Endometrial microvascular endothelial cells (primary cell): Measurements from ENCODE around the gene SEC31A. TPM values are rescaled to one million over a fixed set of nuclear protein-coding genes. Genes with fewer than 3 reads are reported as not detected.
"Not testable (repeated sequence)": the region's sequence is repeated elsewhere in the genome, so short reads cannot be mapped to it uniquely, and the experiment has no call there.

ENCODE experiments used
- in situ Hi-C: cut with HindIII; loops from 2 replicates; pipeline ENCODE4 v1.10.0; 2017; ENCODE audit warnings: low sequenced_read_pairs, low pct_unique_long_range_greater_than_20kb; ENCODE audit errors: inconsistent ontology term
- total RNA-seq: library from RNA; depleted of rRNA; stranded (reverse); fragments of >200 nt; gene quantifications from one replicate; pipeline ENCODE4 v1.2.3, GENCODE V29; 2015; ENCODE audit errors: inconsistent ontology term

SEC31A gene
- 211 TPM for total RNA-seq

- in situ Hi-C loops, result no loop called here
Measured at GRCh38 chr4:82890901-82891706, at the start of gene SEC31A. Gene SEC31A (minus strand): TSS chr4:82891153. CDS start chr4:82881936, 9,217 bp downstream.

GRCh38 chr4:82939414-82939813 lies 48.5 kb upstream of the SEC31A start:
- in situ Hi-C loops, result no loop called here

GRCh38 chr4:82934441-82934840 lies 43.5 kb upstream of the SEC31A start:
- in situ Hi-C loops, result no loop called here

- in situ Hi-C loops, result no loop called here
Measured at GRCh38 chr4:82930848-82931755, 40.1 kb upstream of the SEC31A start.

GRCh38 chr4:82921795-82922194 lies 30.8 kb upstream of the SEC31A start:
- in situ Hi-C loops, result no loop called here

GRCh38 chr4:82919386-82919785 lies 28.4 kb upstream of the SEC31A start:
- in situ Hi-C loops, result no loop called here

GRCh38 chr4:82918091-82918490 lies 27.1 kb upstream of the SEC31A start:
- in situ Hi-C loops, result no loop called here

- in situ Hi-C loops, result not testable (repeated sequence)
Measured at GRCh38 chr4:82913968-82914367, 23.0 kb upstream of the SEC31A start.

GRCh38 chr4:82913305-82913704 lies 22.4 kb upstream of the SEC31A start:
- in situ Hi-C loops, result no loop called here

- in situ Hi-C loops, result no loop called here
Measured at GRCh38 chr4:82909326-82909725, 18.4 kb upstream of the SEC31A start.

- in situ Hi-C loops, result no loop called here
Measured at GRCh38 chr4:82906469-82906868, 15.5 kb upstream of the SEC31A start.

- in situ Hi-C loops, result no loop called here
Measured at GRCh38 chr4:82905205-82905604, 14.3 kb upstream of the SEC31A start.

- in situ Hi-C loops, result no loop called here
Measured at GRCh38 chr4:82903737-82904136, 12.8 kb upstream of the SEC31A start.

GRCh38 chr4:82901183-82901718 lies 10.3 kb upstream of the SEC31A start:
- in situ Hi-C loops, result no loop called here

- in situ Hi-C loops, result no loop called here
Measured at GRCh38 chr4:82900411-82901182, 9.6 kb upstream of the SEC31A start, which contains the start of gene THAP9. Gene THAP9 (plus strand): TSS chr4:82900735. CDS start chr4:82900803, 68 bp downstream.

- in situ Hi-C loops, result no loop called here
Measured at GRCh38 chr4:82900066-82900410, 9.1 kb upstream of the SEC31A start.

- in situ Hi-C loops, result no loop called here
Measured at GRCh38 chr4:82899374-82900065, 8.6 kb upstream of the SEC31A start.
